Measurements from ENCODE around the gene FXYD7.

Gene FXYD7

GRCh38 chr19:35112995-35113688 lies 29.9 kb upstream of the FXYD7 start:
- DNase-seq: no peak

DNA sequence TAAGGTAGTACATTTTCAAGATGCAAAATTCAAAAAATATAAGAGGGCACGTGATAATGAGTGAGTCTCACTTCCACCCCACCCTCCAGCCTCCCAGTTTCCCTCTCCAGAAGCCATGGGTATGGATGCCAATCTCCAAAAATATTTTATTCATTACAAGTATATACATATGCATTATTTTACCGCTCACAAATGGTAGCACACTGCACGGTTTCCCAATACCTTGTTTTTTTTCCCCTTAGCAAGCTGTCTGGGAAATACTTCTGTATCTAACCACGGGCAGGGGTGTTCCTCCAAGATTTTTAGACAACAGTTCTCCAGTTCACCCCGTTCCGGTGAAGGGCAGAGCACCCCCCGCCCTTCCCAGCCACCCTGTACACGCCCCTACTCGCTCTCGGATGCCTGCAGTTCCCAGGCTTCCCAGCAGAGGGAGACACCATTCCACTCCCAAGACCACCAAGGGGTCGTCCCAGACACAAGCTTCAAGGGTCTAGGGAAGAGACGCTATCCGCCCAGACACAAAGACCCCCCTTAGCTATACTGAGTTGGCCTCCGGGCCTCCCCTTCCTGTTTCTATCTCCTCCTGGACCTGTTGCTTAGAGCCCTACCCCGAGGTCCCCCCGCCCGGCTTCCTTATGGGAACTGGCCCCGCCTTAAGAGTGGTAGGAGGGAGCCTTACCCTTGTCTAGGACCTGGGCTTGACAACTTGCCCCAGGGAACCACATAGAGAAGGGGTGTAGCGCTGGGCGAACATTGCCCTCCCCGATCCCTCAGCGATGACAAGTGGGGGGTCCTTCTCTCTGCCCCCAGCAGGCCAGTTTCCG lies 28.5 kb upstream of the FXYD7 start:
- peak; percentile 57 for DNase-seq

DNA sequence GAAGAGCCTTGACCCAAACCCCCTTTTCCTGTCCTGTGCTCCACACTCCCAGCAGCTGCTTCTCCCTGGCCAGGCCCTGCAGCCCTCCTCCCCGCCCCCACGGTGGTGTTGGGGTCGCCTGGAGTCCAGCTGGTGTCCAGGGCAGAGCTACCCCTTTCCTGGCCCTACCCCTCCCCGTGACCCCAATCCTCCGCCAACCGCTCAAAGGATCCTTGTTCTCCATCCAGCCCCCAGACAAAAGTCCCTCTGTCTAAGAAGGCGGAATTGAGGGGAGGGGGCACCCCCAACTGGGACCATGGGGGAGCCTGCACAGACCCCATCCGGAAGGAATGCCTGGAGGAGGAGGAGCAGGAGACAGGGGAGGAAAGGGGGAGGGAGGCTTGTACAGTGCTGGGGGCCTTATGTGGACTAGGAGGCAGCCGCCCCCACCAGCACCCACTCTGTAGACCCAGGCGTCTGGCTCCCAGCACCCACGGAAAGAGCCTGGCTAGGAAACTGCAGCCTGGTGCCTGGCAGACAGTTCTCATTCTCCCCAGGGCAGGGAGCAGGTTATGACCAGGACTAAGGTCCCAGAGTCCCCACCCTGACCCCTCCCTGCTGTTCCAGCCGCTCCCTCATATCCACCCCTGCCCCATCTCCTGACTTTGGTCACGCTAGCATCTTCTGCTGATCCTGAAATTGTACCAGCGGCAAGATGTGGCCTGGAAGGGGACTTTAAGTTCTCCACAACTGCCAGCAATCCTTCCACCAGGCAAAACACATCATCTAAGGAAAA lies 27.7 kb upstream of the FXYD7 start, which contains the start of gene FXYD3:
Gene FXYD3 (plus strand): TSS at position 647 of the 775 bp plus-strand sequence. CDS start 3,554 bp downstream, outside the sequence.
- no peak for DNase-seq

- no peak for DNase-seq
Measured at GRCh38 chr19:35116072-35116801, 26.8 kb upstream of the FXYD7 start.

DNA sequence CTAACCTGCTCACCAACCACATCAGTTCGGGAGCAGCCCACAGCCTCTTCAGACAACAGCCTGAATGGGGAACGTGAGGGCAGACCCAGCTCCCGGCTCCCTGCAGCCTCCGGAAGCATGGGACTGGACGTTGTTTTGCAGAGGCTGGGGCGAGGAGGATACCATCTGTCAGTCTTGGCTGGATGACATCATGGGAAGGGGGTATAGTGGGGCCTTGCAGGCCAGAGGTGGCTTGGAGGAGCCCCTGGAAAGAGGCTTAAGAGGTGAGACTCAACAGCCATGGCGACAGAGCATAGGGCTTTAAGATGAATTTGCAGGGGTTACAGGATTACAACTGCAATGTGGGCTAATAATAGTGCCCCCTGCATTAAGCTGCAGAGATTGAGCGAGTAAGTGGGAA lies 25.9 kb upstream of the FXYD7 start:
- no peak for DNase-seq

DNA sequence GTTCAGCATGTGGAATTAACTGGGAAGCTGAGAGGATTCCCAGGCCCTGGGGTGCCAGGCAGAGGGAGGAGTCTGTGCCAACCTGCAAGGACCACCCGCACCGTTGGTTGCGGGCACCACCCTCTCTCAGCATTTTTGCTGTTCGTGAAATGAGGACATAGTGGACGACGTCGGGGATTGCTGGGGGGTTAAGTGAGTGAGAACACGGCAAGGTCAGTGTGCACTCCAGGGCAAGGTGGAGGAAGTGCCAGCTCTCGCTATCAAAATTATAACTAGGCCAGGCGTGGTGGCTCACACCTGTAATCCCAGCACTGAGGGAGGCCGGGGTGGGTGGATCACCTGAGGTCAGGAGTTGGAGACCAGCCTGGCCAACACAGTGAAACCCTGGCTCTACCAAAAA lies 25.3 kb upstream of the FXYD7 start:
- DNase-seq: no peak

DNA sequence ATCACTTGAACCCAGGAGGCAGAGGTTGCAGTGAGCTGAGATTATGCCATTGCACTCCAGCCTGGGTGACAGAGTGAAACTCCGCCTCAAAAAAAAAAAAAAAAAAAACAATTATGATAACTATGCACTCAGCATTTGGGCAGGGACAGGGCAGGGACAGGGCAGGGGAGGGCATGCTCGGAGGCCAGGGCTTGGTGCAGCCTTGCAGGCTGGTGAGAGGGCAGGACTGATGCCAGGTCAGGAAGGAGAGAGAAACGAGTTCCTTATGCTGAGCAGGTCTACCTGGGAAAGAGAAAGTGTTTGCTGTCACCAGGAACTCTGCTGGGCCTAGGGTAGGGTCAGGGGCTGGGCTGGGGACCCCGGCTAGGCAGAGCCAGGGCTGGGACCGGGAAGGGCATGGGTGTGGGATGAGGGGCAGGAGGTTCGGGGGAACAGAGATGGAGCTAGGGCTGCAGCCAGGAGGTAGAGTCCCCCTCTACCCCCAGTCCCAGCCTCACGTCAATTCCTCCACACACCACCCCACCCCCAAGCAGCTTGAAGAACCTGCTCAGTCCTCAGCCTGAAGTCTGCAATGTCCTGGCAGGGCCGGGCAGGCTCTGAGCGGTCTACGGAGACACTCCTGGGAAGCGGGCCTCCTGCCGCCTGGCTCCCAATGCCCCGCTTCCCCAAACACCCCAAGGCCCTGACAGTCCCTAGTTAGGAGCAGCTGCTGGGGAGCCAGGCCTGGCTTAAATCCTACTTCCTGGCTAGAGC lies 24.6 kb upstream of the FXYD7 start:
- DNase-seq: no peak

- DNase-seq: no peak
Measured at GRCh38 chr19:35119091-35119490, 24.0 kb upstream of the FXYD7 start.

DNA sequence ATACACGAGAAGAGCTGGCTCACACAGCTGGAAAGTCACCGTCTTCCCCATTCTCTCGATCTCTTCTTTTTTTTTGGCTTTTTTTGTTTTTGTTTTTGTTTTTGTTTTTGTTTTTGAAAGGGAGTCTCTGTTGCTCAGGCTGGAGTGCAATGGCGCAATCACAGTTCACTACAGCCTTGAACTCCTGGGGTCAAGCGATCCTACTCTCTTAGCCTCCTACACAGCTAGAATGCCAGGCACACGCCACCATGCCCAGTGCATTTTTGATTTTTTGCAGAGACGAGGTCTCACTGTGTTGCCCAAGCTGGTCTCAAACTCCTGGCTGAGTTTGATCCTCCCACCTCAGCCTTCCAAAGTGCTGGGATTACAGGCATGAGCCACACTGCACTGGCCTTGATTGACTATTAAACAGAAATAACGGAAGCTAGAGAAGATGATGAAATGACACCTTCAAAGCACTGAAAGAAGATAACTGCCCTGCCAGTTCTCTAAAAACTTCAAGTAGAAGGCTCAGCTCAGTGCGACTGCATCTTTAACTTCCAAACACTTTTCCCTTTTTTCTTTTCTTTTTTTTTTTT lies 23.4 kb upstream of the FXYD7 start:
- no peak for DNase-seq

- peak; percentile 37 for DNase-seq
Measured at GRCh38 chr19:35120492-35120891, 22.6 kb upstream of the FXYD7 start.

DNA sequence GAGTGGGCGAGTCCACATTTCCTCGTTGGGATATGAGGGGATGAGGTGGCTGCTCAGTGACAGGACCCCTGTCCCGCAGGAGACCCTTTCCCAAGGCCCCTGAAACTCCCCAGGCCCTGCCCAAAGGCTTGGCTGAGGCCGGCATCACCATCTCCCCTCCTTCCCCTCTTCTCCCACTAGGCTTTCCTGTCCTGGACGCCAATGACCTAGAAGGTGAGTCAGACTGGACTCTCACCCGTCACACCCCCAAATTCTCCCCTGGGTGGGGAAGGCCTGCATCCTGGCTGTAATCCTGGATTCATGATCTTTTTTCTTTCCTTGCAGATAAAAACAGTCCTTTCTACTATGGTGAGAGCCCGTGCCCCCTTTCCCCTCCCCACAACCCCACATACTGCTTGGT lies 22.2 kb upstream of the FXYD7 start:
- no peak for DNase-seq

- no peak for DNase-seq
Measured at GRCh38 chr19:35122687-35123551, 20.1 kb upstream of the FXYD7 start.

DNA sequence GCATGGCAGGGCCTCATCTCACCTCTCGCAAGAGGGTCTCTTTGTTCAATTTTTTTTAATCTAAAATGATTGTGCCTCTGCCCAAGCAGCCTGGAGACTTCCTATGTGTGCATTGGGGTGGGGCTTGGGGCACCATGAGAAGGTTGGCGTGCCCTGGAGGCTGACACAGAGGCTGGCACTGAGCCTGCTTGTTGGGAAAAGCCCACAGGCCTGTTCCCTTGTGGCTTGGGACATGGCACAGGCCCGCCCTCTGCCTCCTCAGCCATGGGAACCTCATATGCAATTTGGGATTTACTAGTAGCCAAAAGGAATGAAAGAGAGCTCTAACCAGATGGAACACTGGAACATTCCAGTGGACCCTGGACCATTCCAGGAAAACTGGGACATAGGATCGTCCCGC lies 19.5 kb upstream of the FXYD7 start:
- DNase-seq: no peak

DNA sequence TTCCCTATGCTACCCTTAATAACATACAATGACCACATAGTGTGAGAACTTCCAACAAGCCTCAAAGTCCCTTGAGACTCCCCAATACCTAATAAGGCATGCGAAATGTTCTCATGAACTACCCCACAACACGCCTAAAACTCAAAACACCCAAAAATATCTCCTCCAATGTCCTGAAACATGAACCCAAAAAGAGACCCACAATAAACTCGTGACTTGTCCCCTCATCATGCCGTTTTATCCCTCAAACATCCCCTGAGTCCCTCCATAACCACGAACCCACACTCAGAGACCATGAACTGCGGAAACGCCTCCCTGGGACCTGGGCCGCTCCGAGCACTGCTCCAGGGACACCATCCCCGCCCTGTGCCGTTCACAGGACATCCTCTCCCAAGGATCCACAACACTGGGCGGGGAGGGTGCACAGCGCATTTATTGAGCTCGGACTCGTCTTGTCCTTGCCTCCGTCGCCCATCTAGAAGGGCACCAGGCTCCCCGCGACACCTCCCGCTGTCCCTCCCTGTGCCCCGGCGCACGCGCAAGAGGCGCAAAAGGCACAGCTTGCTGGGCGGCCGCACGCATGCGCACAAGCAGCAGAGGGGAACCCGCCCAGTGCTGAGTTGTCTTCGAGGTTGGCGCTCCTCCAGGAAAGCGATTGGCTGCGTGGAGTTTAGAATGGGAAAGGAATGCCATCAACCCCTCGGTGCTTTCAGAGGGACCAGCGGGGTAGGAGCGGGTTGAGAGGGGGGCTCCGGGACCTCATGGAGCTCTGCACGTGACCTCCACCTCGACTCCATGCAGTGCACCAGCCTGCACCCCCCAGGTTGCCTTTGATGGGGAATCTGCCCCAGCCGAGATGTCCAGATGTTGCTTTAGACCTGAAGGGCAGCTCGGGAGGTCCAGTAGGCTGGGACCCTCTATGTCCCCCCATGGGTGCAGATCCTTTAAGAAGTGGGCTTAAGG lies 18.7 kb upstream of the FXYD7 start:
- DNase-seq: peak; percentile 90

DNA sequence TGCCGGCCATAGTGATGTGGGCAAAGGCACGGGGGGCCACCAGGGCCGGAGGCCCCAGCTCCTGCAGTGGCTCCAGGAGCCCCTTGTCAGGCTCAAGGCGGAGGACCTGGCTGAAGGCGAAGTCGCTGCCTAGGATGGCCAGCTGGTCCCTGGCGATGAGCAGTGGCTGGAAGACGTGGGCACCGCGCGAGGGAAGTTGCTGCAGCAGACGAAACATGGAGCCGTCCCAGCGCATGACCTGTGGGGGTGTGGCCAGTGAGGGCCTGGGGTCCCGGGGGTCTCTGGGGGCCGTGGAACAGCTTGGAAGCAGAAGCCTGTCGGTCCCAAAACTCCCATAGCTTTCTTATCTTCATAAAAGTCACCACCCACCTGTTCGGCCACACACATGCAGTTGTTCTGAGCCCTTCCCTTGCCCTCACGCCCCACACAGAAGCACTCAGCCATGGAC lies 17.8 kb upstream of the FXYD7 start:
- no peak for DNase-seq

DNA sequence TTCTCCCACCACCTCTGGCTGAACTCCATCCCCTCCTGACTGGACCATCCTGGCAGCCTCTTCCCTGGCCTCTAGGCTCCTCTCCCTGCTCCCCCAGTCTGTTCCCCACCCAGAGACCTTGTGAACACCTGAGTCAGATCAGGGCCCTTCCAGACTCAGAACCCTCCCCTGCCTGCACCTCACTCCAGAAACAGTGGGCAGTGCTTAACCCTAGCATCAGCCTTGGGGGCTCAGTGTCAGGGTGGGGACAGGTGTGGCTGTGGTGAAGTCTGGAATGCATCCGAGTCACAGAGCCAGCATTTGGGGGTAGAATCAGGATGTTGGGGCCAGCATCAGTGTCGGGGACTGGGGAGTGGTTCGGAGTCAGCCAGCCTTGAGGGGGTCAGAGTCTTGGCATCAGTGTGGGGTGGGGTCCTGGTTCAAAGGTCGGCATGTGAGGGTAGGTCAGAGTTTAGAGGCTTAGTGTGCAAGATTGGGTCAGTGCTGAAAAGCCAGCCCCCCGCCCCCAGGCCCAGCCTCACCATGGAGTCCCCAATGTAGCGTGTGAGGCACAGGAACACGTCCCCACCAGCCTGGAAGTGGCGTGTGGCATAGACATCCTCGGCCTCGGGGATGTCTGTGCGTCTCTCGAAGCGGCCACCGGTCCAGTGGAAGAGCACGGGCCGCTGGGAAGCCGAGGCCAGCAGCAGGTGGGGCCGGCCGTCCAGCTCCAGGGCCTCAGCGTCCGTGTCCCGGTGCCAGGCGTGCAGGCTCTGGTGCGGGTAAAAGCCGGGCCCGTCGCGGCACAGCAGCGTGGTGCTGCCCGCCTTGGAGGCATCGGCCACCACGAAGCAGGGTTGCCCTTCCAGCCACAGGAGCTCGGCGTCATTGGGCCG lies 17.1 kb upstream of the FXYD7 start:
- DNase-seq: no peak

GRCh38 chr19:35126624-35126959 lies 16.5 kb upstream of the FXYD7 start:
- no peak for DNase-seq

DNA sequence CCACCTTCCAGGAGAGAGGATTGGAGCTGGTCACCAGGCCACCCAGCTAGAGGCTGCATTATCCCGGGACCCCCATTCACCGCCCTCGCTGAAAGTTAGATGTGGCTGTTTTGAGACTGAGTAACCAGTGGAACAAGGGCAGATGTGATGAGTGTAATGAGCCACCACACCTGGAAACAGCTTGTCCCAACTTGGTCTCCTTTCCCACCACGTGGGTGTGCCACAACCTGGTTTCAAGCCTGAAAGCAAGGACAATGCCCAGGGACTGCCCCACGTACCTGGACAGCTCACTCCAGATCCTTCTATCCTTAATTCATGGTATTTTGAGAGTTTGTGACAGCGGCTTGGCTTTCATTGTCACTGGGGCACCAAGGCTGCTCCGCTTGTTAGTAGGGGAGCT lies 15.2 kb upstream of the FXYD7 start:
- DNase-seq: no peak
